GM12878 (cell line): Measurements from ENCODE around the gene GSC2.
"Not testable (repeated sequence)": the region's sequence is repeated elsewhere in the genome, so short reads cannot be mapped to it uniquely, and the experiment has no call there.

Experiments used
- BMI1 ChIP-seq: fragments of 450-650 bp; IDR thresholded peaks from 2 replicates; pipeline ENCODE4 v1.6.1; 2016; ENCODE audit warnings: mild to moderate bottlenecking, moderate library complexity, borderline replicate concordance
- BRCA1 ChIP-seq: IDR thresholded peaks from 2 replicates; pipeline ENCODE4 v1.6.1; 2011; ENCODE audit warnings: low read depth, low read length, improper control_type of control experiment
- MXI1 ChIP-seq: fragments of 150-350 bp; IDR thresholded peaks from 2 replicates; pipeline ENCODE4 v1.6.1; 2011; ENCODE audit warnings: low read depth, mild to moderate bottlenecking, inconsistent platforms, low read length, improper control_type of control experiment
- NR2C1 ChIP-seq: fragments of 450-650 bp; IDR thresholded peaks from 2 replicates; pipeline ENCODE4 v1.6.1; 2017; ENCODE audit warnings: antibody characterized with exemption, mild to moderate bottlenecking, moderate library complexity

- not testable (repeated sequence) for TF ChIP-seq BRCA1, NR2C1, BMI1, MXI1
These were observed 6.0 kb upstream of the GSC2 start for GRCh38 chr22:19156109-19156508.
